GM12801 (cell line): ENCODE results near the gene AADACL4.

ENCODE experiments used
- CTCF ChIP-seq: IDR thresholded peaks from one replicate; pipeline ENCODE4 v1.5.1; 2011; ENCODE audit warnings: control low read depth; ENCODE audit not compliant: insufficient read length; ENCODE audit errors: extremely low read depth

Gene AADACL4

DNA sequence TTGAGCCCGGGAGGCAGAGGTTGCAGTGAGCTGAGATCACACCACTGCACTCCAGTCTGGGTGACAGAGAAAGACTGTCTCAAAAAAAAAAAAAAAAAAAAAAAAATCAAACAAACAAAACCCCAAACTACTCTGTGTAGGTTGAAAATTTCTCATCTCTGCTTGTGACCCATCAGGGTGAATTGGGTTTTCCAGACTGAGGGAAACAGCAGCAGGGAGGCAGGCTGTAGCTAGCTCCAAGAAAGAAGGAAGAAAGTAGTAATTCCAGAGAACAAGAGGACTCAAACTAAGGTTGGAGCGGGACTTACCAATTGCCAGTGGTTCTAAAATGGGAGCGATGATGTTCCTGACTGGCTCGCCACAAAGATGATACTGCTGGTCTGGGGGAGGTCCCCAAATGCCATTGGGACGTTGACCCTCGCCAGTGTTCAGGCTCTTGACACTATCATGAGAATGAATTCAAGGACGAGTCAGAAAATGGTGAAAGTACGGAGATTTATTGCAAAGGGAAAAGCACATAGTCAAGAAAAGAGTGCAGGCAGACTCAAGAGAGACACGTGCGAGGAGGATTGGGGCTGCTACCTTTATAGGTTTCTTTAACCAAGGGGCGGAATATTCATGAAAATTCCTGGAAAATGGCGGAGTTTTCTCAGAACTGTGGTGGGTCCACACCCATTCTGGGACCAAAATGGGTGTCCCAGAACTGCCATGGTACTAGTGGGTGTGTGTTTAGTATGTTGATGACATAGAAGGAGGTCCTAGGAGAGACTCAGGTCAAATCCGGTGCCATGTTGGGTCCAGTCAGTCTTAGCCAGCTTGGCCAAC lies 13.4 kb downstream of the AADACL4 start:
- no peak for TF ChIP-seq CTCF

- TF ChIP-seq CTCF = peak; percentile 55
Measured at GRCh38 chr1:12658531-12659453, 14.9 kb downstream of the AADACL4 start.

DNA sequence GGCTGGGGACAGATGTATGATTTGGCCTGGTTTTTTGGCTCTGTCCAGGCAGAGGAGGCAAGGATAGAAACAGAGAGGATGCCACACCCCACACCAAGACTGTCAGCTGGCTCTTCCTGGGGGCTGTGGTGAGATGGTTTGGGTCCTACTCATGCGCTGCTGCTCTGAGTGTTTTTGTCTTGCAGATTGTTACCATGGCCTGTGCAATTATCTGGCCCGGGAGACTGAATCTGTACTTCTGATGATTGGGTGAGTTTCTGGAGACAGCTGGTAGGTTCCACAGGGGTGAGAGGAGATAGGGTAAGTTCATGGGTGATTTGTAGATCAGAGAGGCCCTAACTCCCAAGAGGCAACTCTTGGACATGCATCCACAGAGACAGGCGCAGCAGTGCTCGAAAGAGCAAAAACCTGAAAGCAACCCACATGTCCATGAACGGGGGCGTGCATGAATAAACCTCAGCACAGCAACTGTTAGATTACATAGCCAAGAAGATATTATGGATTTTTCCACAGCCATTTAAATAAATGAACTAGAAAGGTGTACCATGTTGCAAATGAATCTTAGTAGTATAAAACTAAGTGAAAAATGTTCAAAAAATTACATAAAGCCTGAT lies 17.8 kb downstream of the AADACL4 start:
- TF ChIP-seq CTCF = no peak

DNA sequence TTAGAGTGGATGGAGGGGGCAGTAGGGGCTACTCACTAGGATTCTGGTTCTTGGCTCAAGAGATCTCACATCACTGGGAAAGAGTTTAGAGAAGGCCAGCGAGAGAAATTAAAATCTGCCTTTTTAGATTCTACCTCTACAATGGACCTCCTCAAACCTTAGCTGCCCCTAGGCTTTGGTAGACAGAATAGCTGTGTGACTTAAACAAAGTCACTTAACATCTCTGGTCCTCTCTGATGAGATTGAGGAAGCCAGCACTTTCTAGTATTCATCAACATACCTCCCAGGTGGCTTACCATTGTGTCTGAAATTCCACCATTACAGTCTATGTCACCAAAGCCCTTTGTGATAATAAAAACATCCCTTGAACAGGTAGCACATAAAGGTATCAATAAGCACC lies 18.7 kb downstream of the AADACL4 start:
- TF ChIP-seq CTCF = no peak

DNA sequence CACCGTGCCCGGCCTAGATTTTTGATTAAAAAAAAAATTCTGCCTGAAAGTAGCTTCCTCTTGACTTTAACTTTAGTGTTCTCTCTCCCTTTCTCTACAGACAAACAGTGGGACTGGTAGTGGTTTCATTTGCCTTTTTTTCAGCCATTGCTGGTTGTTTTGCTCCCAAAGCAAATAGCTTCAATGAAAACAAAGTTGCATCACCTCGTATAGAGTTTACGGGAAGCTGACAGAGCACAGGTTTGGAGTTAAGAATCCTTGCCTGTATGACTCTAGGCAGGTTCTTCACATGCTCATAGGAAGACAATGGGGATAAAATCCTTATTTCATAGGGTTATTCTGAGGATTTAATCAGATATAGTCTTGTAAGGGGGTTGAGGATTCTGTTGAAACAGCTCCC lies 21.6 kb downstream of the AADACL4 start:
- TF ChIP-seq CTCF = no peak

GRCh38 chr1:12666141-12666735 lies 22.4 kb downstream of the AADACL4 start:
- no peak for TF ChIP-seq CTCF

- TF ChIP-seq CTCF = no peak
Measured at GRCh38 chr1:12669529-12670068, 25.7 kb downstream of the AADACL4 start.
